Liver (tissue), 9 donors: Measurements from ENCODE around the gene IQSEC3. TPM values are rescaled to one million over a fixed set of nuclear protein-coding genes. Genes with fewer than 3 reads are reported as not detected.

ENCODE experiments used
- DNase-seq: peaks from one replicate; pipeline ENCODE4 v3.0.0-alpha.2; 2017; ENCODE audit warnings: low spot score
- H3K27ac ChIP-seq, 2 donors: one replicate each; pipeline ENCODE4 v1.7.0; 2013; ENCODE audit warnings: inconsistent platforms in 2 of 2, low read length in 2 of 2, control low read depth in 1 of 2, low read depth in 1 of 2, mild to moderate bottlenecking in 1 of 2
- H3K27me3 ChIP-seq, 4 donors: one replicate each; pipeline versions ENCODE4 v1.6.1 to v1.7.0; 2013; ENCODE audit warnings: low read length in 3 of 4, inconsistent platforms in 1 of 4, mild to moderate bottlenecking in 1 of 4, moderate library complexity in 1 of 4; ENCODE audit not compliant: control insufficient read depth in 4 of 4, insufficient read depth in 4 of 4
- H3K36me3 ChIP-seq, 4 donors: one replicate each; pipeline versions ENCODE4 v1.6.1 to v1.7.0; 2013; ENCODE audit warnings: low read length in 3 of 4, mild to moderate bottlenecking in 3 of 4, low read depth in 1 of 4, moderate library complexity in 1 of 4; ENCODE audit not compliant: control insufficient read depth in 4 of 4, insufficient read depth in 3 of 4
- H3K4me1 ChIP-seq, 4 donors: one replicate each; pipeline versions ENCODE4 v1.6.1 to v1.7.0; 2013; ENCODE audit warnings: low read length in 3 of 4, mild to moderate bottlenecking in 3 of 4, moderate library complexity in 1 of 4; ENCODE audit not compliant: control insufficient read depth in 4 of 4, insufficient read depth in 4 of 4
- H3K4me3 ChIP-seq, 3 donors: one replicate each; pipeline versions ENCODE4 v1.6.1 to v1.7.0; 2013; ENCODE audit warnings: low read length in 3 of 3, control low read depth in 1 of 3, low read depth in 1 of 3, mild to moderate bottlenecking in 1 of 3
- H3K9ac ChIP-seq, 2 donors: one replicate each; pipeline ENCODE4 v1.7.0; 2013; ENCODE audit warnings: low read length in 2 of 2, mild to moderate bottlenecking in 2 of 2, moderate library complexity in 2 of 2, control low read depth in 1 of 2, low read depth in 1 of 2
- H3K9me3 ChIP-seq, 4 donors: one replicate each; pipeline versions ENCODE4 v1.6.1 to v1.7.0; 2013; ENCODE audit warnings: low read length in 3 of 4; ENCODE audit not compliant: control insufficient read depth in 4 of 4
- EGR1 ChIP-seq, 2 donors: IDR thresholded peaks; 2 replicates each; pipeline ENCODE4 v1.6.1; 2016 to 2018; ENCODE audit warnings: antibody characterized with exemption in 2 of 2, low read depth in 2 of 2
- FOXA1 ChIP-seq: IDR thresholded peaks from 2 replicates; pipeline ENCODE4 v1.6.1; 2016; ENCODE audit warnings: antibody characterized with exemption
- GABPA ChIP-seq, 2 donors: IDR thresholded peaks in 1 of 2; conservative IDR thresholded peaks in 1 of 2; 2 replicates each; pipeline ENCODE4 v1.6.1; 2016; ENCODE audit warnings: antibody characterized with exemption in 2 of 2, mild to moderate bottlenecking in 1 of 2, moderate library complexity in 1 of 2
- HNF4A ChIP-seq, 2 donors: conservative IDR thresholded peaks; 2 replicates each; pipeline ENCODE4 v1.6.1; 2016; ENCODE audit warnings: antibody characterized with exemption in 2 of 2, mild to moderate bottlenecking in 2 of 2
- RAD21 ChIP-seq, 2 donors: IDR thresholded peaks; 2 replicates each; pipeline ENCODE4 v1.6.1; 2016; ENCODE audit warnings: antibody characterized with exemption in 2 of 2, mild to moderate bottlenecking in 2 of 2
- TAF1 ChIP-seq: conservative IDR thresholded peaks from 2 replicates; pipeline ENCODE4 v1.6.1; 2016; ENCODE audit warnings: antibody characterized with exemption, mild to moderate bottlenecking
- WGBS: extraction: QIAGEN DNeasy Blood & Tissue Kit; methylation state at CpG from one replicate; pipeline ENCODE4 v1.1.7; 2013; 5-methylcytosine and 5-hydroxymethylcytosine counted together
- polyA plus RNA-seq, 2 donors: library from polyadenylated mRNA; stranded (reverse) in 1 of 2; unstranded in 1 of 2; fragments of 200-250 nt in 1 of 2; fragments of >200 nt in 1 of 2; fragmentation: Nextera tagmentation in 1 of 2; extraction: Ambion mirVana in 1 of 2; gene quantifications; one replicate each; pipeline versions ENCODE4 v1.2.1 to v1.2.3, GENCODE V29; 2013 to 2015
- total RNA-seq, 2 donors: library from RNA; depleted of rRNA; stranded (reverse); fragments of >200 nt; gene quantifications; one replicate each; pipeline ENCODE4 v1.2.3, GENCODE V29; 2014
- TF ChIP-seq, protein P1 (sequence below): IDR thresholded peaks from 2 replicates; pipeline ENCODE4 v1.6.1; 2016; ENCODE audit warnings: antibody characterized with exemption, mild to moderate bottlenecking
- TF ChIP-seq, protein P2 (sequence below): IDR thresholded peaks from 2 replicates; pipeline ENCODE4 v1.6.1; 2016; ENCODE audit warnings: antibody characterized with exemption
- TF ChIP-seq, protein P3 (sequence below): IDR thresholded peaks from 2 replicates; pipeline ENCODE4 v1.6.1; 2016; ENCODE audit warnings: antibody characterized with exemption
- TF ChIP-seq, protein P4 (sequence below): IDR thresholded peaks from 2 replicates; pipeline ENCODE4 v1.6.1; 2016; ENCODE audit warnings: antibody characterized with exemption
- TF ChIP-seq, protein P5 (sequence below): fragments of 150-350 bp; IDR thresholded peaks from 2 replicates; pipeline ENCODE4 v1.5.1; 2017; ENCODE audit warnings: improper control_type of control experiment, low read depth, low read length; ENCODE audit not compliant: missing input control
- donor health status: healthy.
- donor health status: healthy.
- donor health status: healthy.
- donor health status: healthy.
- donor health status: healthy.

Gene IQSEC3
- total and polyA plus RNA-seq, 4 donors, result under 0.01 to 0.79 (median 0.48) TPM

DNA sequence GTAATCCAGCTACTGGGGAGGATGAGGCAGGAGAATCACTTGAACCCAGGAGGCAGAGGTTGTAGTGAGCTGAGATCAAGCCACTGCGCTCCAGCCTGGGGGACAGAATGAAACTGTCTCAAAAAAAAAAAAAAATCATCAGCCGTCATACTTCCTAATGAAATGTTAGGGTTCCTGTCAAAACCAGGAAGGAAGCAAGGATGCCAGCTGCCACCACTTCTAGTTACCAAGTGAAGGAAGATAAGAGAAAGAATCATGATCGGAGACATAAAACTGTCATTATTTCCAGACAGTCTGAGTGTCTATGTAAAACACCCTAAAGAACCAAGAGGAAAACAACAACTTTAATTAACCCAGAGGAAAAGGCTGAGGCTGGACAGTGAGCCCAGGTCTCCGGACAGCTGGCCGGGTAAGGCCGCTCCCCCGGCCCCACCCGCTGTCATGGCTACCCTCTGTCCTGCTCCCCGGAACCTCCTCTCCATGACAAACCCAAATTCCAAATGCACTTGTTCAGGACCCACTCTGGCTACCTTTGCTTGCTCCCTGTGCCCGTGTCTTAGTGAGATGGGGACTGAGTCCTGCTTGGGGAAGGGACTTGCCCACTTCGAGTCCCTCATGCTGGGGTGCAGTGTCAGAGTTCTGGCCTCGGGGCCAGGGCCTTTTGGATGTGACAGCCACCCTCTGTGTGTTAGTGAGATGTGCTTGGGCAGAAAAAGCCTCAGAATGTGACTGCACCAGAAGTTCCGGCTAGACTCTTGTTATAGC, 118.4 kb downstream of the IQSEC3 start (continued):
- TF ChIP-seq, protein P1, sequence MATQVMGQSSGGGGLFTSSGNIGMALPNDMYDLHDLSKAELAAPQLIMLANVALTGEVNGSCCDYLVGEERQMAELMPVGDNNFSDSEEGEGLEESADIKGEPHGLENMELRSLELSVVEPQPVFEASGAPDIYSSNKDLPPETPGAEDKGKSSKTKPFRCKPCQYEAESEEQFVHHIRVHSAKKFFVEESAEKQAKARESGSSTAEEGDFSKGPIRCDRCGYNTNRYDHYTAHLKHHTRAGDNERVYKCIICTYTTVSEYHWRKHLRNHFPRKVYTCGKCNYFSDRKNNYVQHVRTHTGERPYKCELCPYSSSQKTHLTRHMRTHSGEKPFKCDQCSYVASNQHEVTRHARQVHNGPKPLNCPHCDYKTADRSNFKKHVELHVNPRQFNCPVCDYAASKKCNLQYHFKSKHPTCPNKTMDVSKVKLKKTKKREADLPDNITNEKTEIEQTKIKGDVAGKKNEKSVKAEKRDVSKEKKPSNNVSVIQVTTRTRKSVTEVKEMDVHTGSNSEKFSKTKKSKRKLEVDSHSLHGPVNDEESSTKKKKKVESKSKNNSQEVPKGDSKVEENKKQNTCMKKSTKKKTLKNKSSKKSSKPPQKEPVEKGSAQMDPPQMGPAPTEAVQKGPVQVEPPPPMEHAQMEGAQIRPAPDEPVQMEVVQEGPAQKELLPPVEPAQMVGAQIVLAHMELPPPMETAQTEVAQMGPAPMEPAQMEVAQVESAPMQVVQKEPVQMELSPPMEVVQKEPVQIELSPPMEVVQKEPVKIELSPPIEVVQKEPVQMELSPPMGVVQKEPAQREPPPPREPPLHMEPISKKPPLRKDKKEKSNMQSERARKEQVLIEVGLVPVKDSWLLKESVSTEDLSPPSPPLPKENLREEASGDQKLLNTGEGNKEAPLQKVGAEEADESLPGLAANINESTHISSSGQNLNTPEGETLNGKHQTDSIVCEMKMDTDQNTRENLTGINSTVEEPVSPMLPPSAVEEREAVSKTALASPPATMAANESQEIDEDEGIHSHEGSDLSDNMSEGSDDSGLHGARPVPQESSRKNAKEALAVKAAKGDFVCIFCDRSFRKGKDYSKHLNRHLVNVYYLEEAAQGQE, result no peak
- no peak for TF ChIP-seq EGR1 (IDR thresholded peaks at IDR 0.05; ENCODE audit: low read depth in 2 of 2)
- no peak for TF ChIP-seq RAD21 (IDR thresholded peaks at IDR 0.05)
- no peak for TF ChIP-seq FOXA1
- TF ChIP-seq, protein P2, sequence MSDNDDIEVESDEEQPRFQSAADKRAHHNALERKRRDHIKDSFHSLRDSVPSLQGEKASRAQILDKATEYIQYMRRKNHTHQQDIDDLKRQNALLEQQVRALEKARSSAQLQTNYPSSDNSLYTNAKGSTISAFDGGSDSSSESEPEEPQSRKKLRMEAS, result no peak
- TF ChIP-seq HNF4A (conservative IDR thresholded peaks at IDR 0.05), result no peak

DNA sequence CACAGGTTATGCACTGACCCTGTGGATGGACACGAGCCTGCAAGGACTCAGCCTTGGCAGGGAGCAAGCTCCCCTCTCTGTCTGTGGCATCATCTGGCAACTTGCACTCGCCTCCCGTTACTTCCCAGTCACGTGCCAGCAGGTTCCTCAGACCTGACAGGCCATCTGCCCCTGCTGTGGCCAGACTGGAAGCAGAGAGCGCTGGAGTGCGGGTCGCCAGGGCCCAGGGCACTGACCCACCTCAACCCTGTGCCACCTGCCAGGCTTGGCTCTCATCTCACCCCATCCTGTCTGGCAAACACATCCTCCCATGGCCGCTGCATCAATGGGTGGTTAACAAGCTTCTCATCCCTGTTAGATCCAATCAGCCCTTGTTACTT, 119.0 kb downstream of the IQSEC3 start:
- Histone ChIP-seq H3K36me3 (no peaks in the 10 kb centered on the region), H3K27ac (no peak overlapping the region), H3K4me3 (no peak overlapping the region), H3K9me3 (no peaks in the 10 kb centered on the region), H3K9ac (no peak overlapping the region), H3K4me1 (peaks cover 3 to 20% (median 15%) of the 10 kb centered on the region in 4 donors), H3K27me3 (no peaks in the 10 kb centered on the region)
- TF ChIP-seq, protein P1, result no peak
- TF ChIP-seq, protein P3, sequence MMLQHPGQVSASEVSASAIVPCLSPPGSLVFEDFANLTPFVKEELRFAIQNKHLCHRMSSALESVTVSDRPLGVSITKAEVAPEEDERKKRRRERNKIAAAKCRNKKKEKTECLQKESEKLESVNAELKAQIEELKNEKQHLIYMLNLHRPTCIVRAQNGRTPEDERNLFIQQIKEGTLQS, result no peak
- TF ChIP-seq, protein P4, sequence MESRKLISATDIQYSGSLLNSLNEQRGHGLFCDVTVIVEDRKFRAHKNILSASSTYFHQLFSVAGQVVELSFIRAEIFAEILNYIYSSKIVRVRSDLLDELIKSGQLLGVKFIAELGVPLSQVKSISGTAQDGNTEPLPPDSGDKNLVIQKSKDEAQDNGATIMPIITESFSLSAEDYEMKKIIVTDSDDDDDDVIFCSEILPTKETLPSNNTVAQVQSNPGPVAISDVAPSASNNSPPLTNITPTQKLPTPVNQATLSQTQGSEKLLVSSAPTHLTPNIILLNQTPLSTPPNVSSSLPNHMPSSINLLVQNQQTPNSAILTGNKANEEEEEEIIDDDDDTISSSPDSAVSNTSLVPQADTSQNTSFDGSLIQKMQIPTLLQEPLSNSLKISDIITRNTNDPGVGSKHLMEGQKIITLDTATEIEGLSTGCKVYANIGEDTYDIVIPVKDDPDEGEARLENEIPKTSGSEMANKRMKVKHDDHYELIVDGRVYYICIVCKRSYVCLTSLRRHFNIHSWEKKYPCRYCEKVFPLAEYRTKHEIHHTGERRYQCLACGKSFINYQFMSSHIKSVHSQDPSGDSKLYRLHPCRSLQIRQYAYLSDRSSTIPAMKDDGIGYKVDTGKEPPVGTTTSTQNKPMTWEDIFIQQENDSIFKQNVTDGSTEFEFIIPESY, result no peak
- TF ChIP-seq TAF1 (no peak), GABPA (IDR thresholded peaks at IDR 0.05 in 1 of 2, conservative IDR thresholded peaks at IDR 0.05 in 1 of 2) (no peak), EGR1 (IDR thresholded peaks at IDR 0.05; ENCODE audit: low read depth in 2 of 2) (no peak), HNF4A (conservative IDR thresholded peaks at IDR 0.05) (no peak)
- TF ChIP-seq, protein P5, sequence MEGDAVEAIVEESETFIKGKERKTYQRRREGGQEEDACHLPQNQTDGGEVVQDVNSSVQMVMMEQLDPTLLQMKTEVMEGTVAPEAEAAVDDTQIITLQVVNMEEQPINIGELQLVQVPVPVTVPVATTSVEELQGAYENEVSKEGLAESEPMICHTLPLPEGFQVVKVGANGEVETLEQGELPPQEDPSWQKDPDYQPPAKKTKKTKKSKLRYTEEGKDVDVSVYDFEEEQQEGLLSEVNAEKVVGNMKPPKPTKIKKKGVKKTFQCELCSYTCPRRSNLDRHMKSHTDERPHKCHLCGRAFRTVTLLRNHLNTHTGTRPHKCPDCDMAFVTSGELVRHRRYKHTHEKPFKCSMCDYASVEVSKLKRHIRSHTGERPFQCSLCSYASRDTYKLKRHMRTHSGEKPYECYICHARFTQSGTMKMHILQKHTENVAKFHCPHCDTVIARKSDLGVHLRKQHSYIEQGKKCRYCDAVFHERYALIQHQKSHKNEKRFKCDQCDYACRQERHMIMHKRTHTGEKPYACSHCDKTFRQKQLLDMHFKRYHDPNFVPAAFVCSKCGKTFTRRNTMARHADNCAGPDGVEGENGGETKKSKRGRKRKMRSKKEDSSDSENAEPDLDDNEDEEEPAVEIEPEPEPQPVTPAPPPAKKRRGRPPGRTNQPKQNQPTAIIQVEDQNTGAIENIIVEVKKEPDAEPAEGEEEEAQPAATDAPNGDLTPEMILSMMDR, result no peak
- 47% methylated on average over 8 of the region's 8 CpGs for WGBS
- DNase-seq, result no peak
